Activated B cell treated with CpG ODN at 0.5 μM for 24 hours (primary cell): Measurements from ENCODE around the gene AMMECR1. TPM values are rescaled to one million over a fixed set of nuclear protein-coding genes. Genes with fewer than 3 reads are reported as not detected.

ENCODE experiments used
- ATAC-seq: fragments of 200-7000 bp; cut with Tn5 transposase; one replicate; pipeline ENCODE4 v1.10.0; 2021; ENCODE audit warnings: low read depth, mild to moderate bottlenecking, moderate library complexity
- CTCF ChIA-PET: fragments of 350-600 bp; sonication (Branson Sonifier 250); formaldehyde crosslinking; loops from one replicate; lab custom pipeline; 2021; ENCODE audit warnings: antibody characterized with exemption; lab: Charles Lee
- POLR2A ChIA-PET: fragments of 350-600 bp; sonication (Branson Sonifier 250); formaldehyde crosslinking; loops from one replicate; lab custom pipeline; 2021; ENCODE audit warnings: antibody characterized with exemption; lab: Charles Lee
- DNase-seq: peaks from one replicate; pipeline ENCODE4 v3.0.0; 2022
- H3K27ac Mint-ChIP-seq: one replicate; pipeline ENCODE4 v1.8.0; 2020; ENCODE audit warnings: mixed read lengths
- H3K27me3 Mint-ChIP-seq: one replicate; pipeline ENCODE4 v1.8.0; 2021; ENCODE audit warnings: mixed read lengths
- H3K36me3 Mint-ChIP-seq: one replicate; pipeline ENCODE4 v1.8.0; 2021; ENCODE audit warnings: low read depth, mixed read lengths
- H3K4me1 Mint-ChIP-seq: one replicate; pipeline ENCODE4 v1.8.0; 2021; ENCODE audit warnings: mixed read lengths
- H3K4me3 Mint-ChIP-seq: one replicate; pipeline ENCODE4 v1.8.0; 2020; ENCODE audit warnings: mild to moderate bottlenecking, mixed read lengths
- H3K9me3 Mint-ChIP-seq: one replicate; pipeline ENCODE4 v1.8.0; 2020; ENCODE audit warnings: mixed read lengths
- intact Hi-C: fragments of 100-400 bp; cut with micrococcal nuclease; formaldehyde crosslinking; loops from one replicate; pipeline ENCODE4 v1.15.1; 2024
- total RNA-seq: library from RNA; stranded (reverse); gene quantifications from 2 replicates; pipeline ENCODE4 v1.2.3, GENCODE V29; 2022
- TF ChIP-seq, protein P1 (sequence below): fragments of 200-600 bp; IDR thresholded peaks from one replicate; pipeline ENCODE4 v1.8.0; 2022; ENCODE audit warnings: antibody characterized with exemption, mild to moderate bottlenecking

The AMMECR1 gene
- total RNA-seq, 1 donor from 2014 or later, result 10.8 TPM

DNA sequence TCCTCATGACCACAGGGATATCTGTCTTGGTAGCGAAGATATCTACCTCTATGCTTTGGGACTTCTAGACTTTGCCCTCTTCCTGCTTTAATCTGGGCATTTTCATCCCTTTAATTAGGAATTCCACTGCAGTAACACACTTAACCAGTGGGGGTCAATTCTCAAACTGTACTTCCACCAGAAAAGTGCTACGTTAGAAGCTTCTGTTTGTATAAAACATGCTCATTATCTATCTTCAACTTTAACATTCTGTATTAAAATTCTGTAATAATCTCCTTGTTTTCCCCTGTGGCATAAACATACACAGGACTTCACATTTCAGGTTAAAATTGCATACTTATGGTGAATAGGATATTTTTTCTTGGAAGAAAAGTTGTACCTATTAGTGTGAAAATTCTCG, 105.6 kb downstream of the AMMECR1 start:
- no peak for ATAC-seq
- TF ChIP-seq, protein P1, sequence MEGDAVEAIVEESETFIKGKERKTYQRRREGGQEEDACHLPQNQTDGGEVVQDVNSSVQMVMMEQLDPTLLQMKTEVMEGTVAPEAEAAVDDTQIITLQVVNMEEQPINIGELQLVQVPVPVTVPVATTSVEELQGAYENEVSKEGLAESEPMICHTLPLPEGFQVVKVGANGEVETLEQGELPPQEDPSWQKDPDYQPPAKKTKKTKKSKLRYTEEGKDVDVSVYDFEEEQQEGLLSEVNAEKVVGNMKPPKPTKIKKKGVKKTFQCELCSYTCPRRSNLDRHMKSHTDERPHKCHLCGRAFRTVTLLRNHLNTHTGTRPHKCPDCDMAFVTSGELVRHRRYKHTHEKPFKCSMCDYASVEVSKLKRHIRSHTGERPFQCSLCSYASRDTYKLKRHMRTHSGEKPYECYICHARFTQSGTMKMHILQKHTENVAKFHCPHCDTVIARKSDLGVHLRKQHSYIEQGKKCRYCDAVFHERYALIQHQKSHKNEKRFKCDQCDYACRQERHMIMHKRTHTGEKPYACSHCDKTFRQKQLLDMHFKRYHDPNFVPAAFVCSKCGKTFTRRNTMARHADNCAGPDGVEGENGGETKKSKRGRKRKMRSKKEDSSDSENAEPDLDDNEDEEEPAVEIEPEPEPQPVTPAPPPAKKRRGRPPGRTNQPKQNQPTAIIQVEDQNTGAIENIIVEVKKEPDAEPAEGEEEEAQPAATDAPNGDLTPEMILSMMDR, result no peak
- DNase-seq, result no peak
- Mint-ChIP-seq H3K36me3 (peaks cover 7% of the 10 kb centered on the region), H3K27ac (no peak overlapping the region), H3K27me3 (no peaks in the 10 kb centered on the region), H3K4me3 (no peak overlapping the region), H3K4me1 (peaks cover 2% of the 10 kb centered on the region), H3K9me3 (no peaks in the 10 kb centered on the region)
- intact Hi-C loops, result loop anchor here (5.0 kb wide), 1 partner anchor 35 kb away; no protein-coding TSS in a partner anchor
- POLR2A ChIA-PET, result no interaction called here
- CTCF ChIA-PET, result no interaction called here

GRCh38 chrX:110211340-110211739, 106.5 kb downstream of the AMMECR1 start:
- H3K4me1 Mint-ChIP-seq, result no peaks in the 10 kb centered on the region
- intact Hi-C loops, result loop anchor here (5.0 kb wide), 1 partner anchor 36 kb away; no protein-coding TSS in a partner anchor
- TF ChIP-seq, protein P1, result no peak
- H3K4me3 Mint-ChIP-seq, result no peak overlapping the region
- ChIA-PET CTCF (interaction anchor here (1.4 kb wide), 1 partner anchor 52 kb away, joined by 3 read pairs; no protein-coding TSS in a partner anchor), POLR2A (no interaction called here)
- DNase-seq, result no peak
- peaks cover 10% of the 10 kb centered on the region for H3K36me3 Mint-ChIP-seq
- no peak for ATAC-seq
- no peak overlapping the region for H3K27ac Mint-ChIP-seq
- H3K9me3 Mint-ChIP-seq, result no peaks in the 10 kb centered on the region
- H3K27me3 Mint-ChIP-seq, result no peaks in the 10 kb centered on the region

GRCh38 chrX:110210417-110211139, 107.3 kb downstream of the AMMECR1 start:
- DNase-seq (no peak), ATAC-seq (no peak)
- intact Hi-C loops, result loop anchor here (5.0 kb wide), 1 partner anchor 37 kb away; no protein-coding TSS in a partner anchor
- H3K4me3 Mint-ChIP-seq, result no peak overlapping the region
- TF ChIP-seq, protein P1, result no peak
- CTCF ChIA-PET, result interaction anchor here (1.4 kb wide), 1 partner anchor 51 kb away, joined by 3 read pairs; no protein-coding TSS in a partner anchor
- peaks cover 10% of the 10 kb centered on the region for H3K36me3 Mint-ChIP-seq
- H3K27me3 Mint-ChIP-seq, result no peaks in the 10 kb centered on the region
- H3K9me3 Mint-ChIP-seq, result no peaks in the 10 kb centered on the region
- POLR2A ChIA-PET, result no interaction called here
- no peak overlapping the region for H3K27ac Mint-ChIP-seq
- H3K4me1 Mint-ChIP-seq, result no peaks in the 10 kb centered on the region

DNA sequence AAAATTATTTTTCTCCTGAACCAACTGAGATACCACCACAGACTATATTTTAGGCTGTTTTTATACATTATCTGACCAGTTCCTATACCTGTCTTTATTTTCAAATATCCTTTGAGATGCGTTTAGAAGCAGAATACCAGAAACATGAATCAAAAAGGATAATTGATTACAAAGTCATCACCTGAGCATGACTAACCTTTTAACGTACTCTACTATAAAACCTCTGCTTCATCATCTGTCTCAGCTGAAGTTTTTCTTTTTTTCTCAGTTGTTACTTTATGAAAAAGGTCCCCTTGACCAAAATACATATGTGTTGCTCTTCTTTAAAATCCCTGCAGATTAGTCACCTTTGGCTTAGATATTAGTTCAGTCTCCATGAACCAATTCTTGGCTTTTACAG, 109.8 kb downstream of the AMMECR1 start:
- H3K27ac Mint-ChIP-seq, result no peak overlapping the region
- ATAC-seq (no peak), DNase-seq (no peak)
- H3K9me3 Mint-ChIP-seq, result no peaks in the 10 kb centered on the region
- POLR2A ChIA-PET, result interaction anchor here (0.9 kb wide), 1 partner anchor 108 kb away, joined by 5 read pairs; no protein-coding TSS in a partner anchor
- TF ChIP-seq, protein P1, result no peak
- no peaks in the 10 kb centered on the region for H3K4me1 Mint-ChIP-seq
- no peaks in the 10 kb centered on the region for H3K27me3 Mint-ChIP-seq
- H3K4me3 Mint-ChIP-seq, result no peak overlapping the region
- H3K36me3 Mint-ChIP-seq, result peaks cover 9% of the 10 kb centered on the region
- intact Hi-C loops, result no loop called here
- CTCF ChIA-PET, result no interaction called here

GRCh38 chrX:110204986-110205385, 112.9 kb downstream of the AMMECR1 start:
- Mint-ChIP-seq H3K27me3 (no peaks in the 10 kb centered on the region), H3K36me3 (peaks cover 22% of the 10 kb centered on the region), H3K27ac (no peak overlapping the region), H3K4me3 (no peak overlapping the region), H3K4me1 (no peaks in the 10 kb centered on the region), H3K9me3 (no peaks in the 10 kb centered on the region)
- POLR2A ChIA-PET, result no interaction called here
- intact Hi-C loops, result no loop called here
- no peak for ATAC-seq
- no peak for DNase-seq
- CTCF ChIA-PET, result interaction anchor here (1.1 kb wide), 1 partner anchor 49 kb away, joined by 3 read pairs; no protein-coding TSS in a partner anchor
- TF ChIP-seq, protein P1, result no peak
